Hepatocyte (in vitro differentiated cells): Measurements from ENCODE around the gene DGCR2. TPM values are rescaled to one million over a fixed set of nuclear protein-coding genes. Genes with fewer than 3 reads are reported as not detected.
A peak's percentile ranks its signal among the peaks of the same experiment; 100 is the strongest.

Source experiments
- DNase-seq: peaks from one replicate; pipeline ENCODE4 v3.0.0-alpha.2; 2016; ENCODE audit warnings: low spot score
- H2AFZ ChIP-seq: fragments of 200-600 bp; sonication (generic); 2 replicates; pipeline ENCODE4 v1.6.0; 2016; ENCODE audit warnings: antibody characterized with exemption, mild to moderate bottlenecking
- H3K27ac ChIP-seq: fragments of 200-600 bp; sonication (generic); 2 replicates; pipeline ENCODE4 v1.5.1; 2016; ENCODE audit warnings: mild to moderate bottlenecking
- H3K27me3 ChIP-seq: fragments of 200-600 bp; sonication (generic); 2 replicates; pipeline ENCODE4 v1.6.1; 2016
- H3K36me3 ChIP-seq: fragments of 200-600 bp; sonication (generic); replicated peaks from 2 replicates; pipeline ENCODE4 v1.5.1; 2016; ENCODE audit warnings: low read depth; ENCODE audit not compliant: insufficient read depth
- H3K4me1 ChIP-seq: fragments of 200-600 bp; sonication (generic); 2 replicates; pipeline ENCODE4 v1.5.1; 2016; ENCODE audit warnings: mild to moderate bottlenecking, moderate library complexity; ENCODE audit not compliant: insufficient read depth
- H3K4me2 ChIP-seq: fragments of 200-600 bp; sonication (generic); 2 replicates; pipeline ENCODE4 v1.6.0; 2016
- H3K4me3 ChIP-seq: fragments of 200-600 bp; sonication (generic); 2 replicates; pipeline ENCODE4 v1.5.1; 2016; ENCODE audit warnings: mild to moderate bottlenecking
- H3K79me2 ChIP-seq: fragments of 200-600 bp; sonication (generic); 2 replicates; pipeline ENCODE4 v1.6.0; 2017; ENCODE audit warnings: mild to moderate bottlenecking
- H3K9me2 ChIP-seq: fragments of 200-600 bp; sonication (generic); replicated peaks from 2 replicates; pipeline ENCODE4 v1.6.0; 2017; ENCODE audit warnings: mild to moderate bottlenecking; ENCODE audit not compliant: insufficient read depth
- H3K9me3 ChIP-seq: fragments of 200-600 bp; sonication (generic); 2 replicates; pipeline ENCODE4 v1.5.1; 2016; ENCODE audit warnings: low read depth, mild to moderate bottlenecking
- H4K20me1 ChIP-seq: fragments of 200-600 bp; sonication (generic); 2 replicates; pipeline ENCODE4 v1.6.0; 2016; ENCODE audit warnings: mild to moderate bottlenecking; ENCODE audit not compliant: insufficient read depth, poor library complexity, severe bottlenecking
- EZH2 ChIP-seq: fragments of 200-600 bp; sonication (generic); IDR thresholded peaks from 2 replicates; pipeline ENCODE4 v1.6.1; 2016; ENCODE audit warnings: antibody characterized with exemption, mild to moderate bottlenecking, borderline replicate concordance
- EZH2phosphoT487 ChIP-seq: fragments of 200-600 bp; sonication (generic); IDR thresholded peaks from one replicate; pipeline ENCODE4 v1.6.1; 2018; ENCODE audit warnings: antibody characterized with exemption, mild to moderate bottlenecking, low read depth, moderate library complexity; ENCODE audit not compliant: unreplicated experiment, severe bottlenecking
- WGBS: methylation state at CpG from one replicate; pipeline ENCODE4 v1.1.6; 2016; ENCODE audit warnings: low lambda C conversion rate; ENCODE audit errors: missing lambda C conversion rate; 5-methylcytosine and 5-hydroxymethylcytosine counted together
- polyA plus RNA-seq: library from polyadenylated mRNA; unstranded; fragments of >200 nt; fragmentation: Nextera tagmentation; extraction: Ambion mirVana; gene quantifications from 2 replicates; pipeline ENCODE4 v1.2.1, GENCODE V29; 2016
- total RNA-seq: library from RNA; depleted of rRNA; stranded (reverse); fragments of >200 nt; gene quantifications from 2 replicates; pipeline ENCODE4 v1.2.3, GENCODE V29; 2014
- TF ChIP-seq, protein P1 (sequence below): fragments of 200-600 bp; sonication (generic); IDR thresholded peaks from 2 replicates; pipeline ENCODE4 v1.5.1; 2016; ENCODE audit warnings: antibody characterized with exemption, mild to moderate bottlenecking; ENCODE audit not compliant: poor library complexity

DGCR2 gene
- total and polyA plus RNA-seq, 2 experiments from 2014 or later, result 61.5 to 67.2 TPM

DNA sequence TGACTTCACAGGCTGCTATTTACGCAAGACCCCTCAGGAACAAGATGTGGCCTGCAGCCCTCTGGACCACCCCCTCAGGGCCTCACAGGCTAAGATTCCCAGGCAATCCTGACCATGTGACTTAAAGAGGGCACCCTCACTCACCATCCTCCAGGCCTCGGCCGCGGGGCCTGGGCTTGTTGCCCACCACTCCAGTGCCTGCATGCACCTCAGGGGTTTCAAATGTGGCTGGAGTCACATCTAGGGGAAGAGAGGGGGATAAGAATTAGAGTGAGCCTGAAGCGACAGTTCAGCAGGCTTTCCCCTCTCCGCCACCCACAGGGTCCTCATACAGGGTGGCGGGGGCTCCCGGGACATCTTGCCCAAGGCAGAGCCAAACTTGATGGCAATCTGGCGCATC is 20.2 kb upstream of the DGCR2 start:
- no peaks in the 10 kb centered on the region for H4K20me1 ChIP-seq
- peak; percentile 2 for DNase-seq
- H3K9me2 ChIP-seq, result no peaks in the 10 kb centered on the region
- 96% methylated on average over 9 of the region's 9 CpGs for WGBS
- H3K9me3 ChIP-seq, result no peaks in the 10 kb centered on the region
- no peaks in the 10 kb centered on the region for H3K4me1 ChIP-seq
- no peak for TF ChIP-seq EZH2
- TF ChIP-seq EZH2phosphoT487, result no peak
- TF ChIP-seq, protein P1, sequence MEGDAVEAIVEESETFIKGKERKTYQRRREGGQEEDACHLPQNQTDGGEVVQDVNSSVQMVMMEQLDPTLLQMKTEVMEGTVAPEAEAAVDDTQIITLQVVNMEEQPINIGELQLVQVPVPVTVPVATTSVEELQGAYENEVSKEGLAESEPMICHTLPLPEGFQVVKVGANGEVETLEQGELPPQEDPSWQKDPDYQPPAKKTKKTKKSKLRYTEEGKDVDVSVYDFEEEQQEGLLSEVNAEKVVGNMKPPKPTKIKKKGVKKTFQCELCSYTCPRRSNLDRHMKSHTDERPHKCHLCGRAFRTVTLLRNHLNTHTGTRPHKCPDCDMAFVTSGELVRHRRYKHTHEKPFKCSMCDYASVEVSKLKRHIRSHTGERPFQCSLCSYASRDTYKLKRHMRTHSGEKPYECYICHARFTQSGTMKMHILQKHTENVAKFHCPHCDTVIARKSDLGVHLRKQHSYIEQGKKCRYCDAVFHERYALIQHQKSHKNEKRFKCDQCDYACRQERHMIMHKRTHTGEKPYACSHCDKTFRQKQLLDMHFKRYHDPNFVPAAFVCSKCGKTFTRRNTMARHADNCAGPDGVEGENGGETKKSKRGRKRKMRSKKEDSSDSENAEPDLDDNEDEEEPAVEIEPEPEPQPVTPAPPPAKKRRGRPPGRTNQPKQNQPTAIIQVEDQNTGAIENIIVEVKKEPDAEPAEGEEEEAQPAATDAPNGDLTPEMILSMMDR, result no peak
- no peak overlapping the region for H3K27ac ChIP-seq
- peaks cover 12% of the 10 kb centered on the region for H3K79me2 ChIP-seq
- H3K27me3 ChIP-seq, result peaks cover 13% of the 10 kb centered on the region
- H3K4me2 ChIP-seq, result no peak overlapping the region
- no peak overlapping the region for H2AFZ ChIP-seq
- H3K4me3 ChIP-seq, result no peak overlapping the region
- H3K36me3 ChIP-seq, result no peaks in the 10 kb centered on the region

DNA sequence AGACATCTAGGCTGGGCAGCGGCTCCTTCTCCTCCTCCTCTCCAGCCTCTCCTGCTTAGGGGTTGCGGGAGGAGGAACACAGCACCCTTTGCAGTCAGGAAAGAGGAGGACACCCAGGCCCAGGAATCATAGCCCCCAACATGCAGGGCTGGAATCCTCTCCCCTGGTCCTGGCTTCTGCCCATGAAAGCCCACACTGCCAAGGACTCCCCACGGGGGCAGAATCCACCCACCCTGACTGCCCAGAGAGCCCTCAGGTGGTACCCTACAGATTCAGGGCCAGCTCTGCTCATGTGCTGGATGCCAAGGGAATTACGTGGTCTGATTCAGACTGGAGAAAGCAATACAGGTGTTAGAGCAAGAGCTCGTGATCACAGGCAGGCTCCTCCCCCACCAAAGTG is 17.8 kb upstream of the DGCR2 start:
- no peaks in the 10 kb centered on the region for H3K4me1 ChIP-seq
- no peaks in the 10 kb centered on the region for H3K36me3 ChIP-seq
- H3K9me2 ChIP-seq, result no peaks in the 10 kb centered on the region

DNA sequence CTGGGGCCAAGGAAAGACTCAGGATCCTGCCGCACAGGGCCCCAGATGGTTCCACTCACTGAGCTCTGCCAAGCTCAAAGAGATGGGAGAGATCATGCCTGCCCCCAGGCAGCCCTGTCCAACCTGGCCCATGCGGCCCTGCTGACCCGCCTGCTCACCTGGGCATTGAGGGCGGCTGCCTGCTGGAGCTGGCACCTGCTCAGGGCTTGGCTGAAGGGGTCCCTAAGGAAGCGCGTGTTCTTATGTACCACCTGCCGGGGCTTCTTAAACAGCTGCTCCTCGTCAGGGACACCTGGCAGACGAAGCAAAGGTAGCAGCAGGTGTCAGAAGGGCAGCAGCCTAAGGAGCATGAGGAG is 16.8 kb upstream of the DGCR2 start:
- TF ChIP-seq, protein P1, result no peak
- TF ChIP-seq EZH2 (no peak), EZH2phosphoT487 (no peak)
- Histone ChIP-seq H3K79me2 (peaks cover 10% of the 10 kb centered on the region), H3K27me3 (no peaks in the 10 kb centered on the region), H3K27ac (no peak overlapping the region), H4K20me1 (no peaks in the 10 kb centered on the region), H3K9me3 (no peaks in the 10 kb centered on the region), H2AFZ (no peak overlapping the region), H3K9me2 (no peaks in the 10 kb centered on the region), H3K36me3 (no peaks in the 10 kb centered on the region), H3K4me2 (no peak overlapping the region), H3K4me1 (no peaks in the 10 kb centered on the region), H3K4me3 (no peak overlapping the region)
- DNase-seq, result no peak
- WGBS, result 97% methylated on average over 9 of the region's 9 CpGs

More for the DNA sequence above, 17.8 kb upstream of the DGCR2 start:
- H3K4me2 ChIP-seq, result no peak overlapping the region
- no peak overlapping the region for H3K27ac ChIP-seq
- peaks cover 12% of the 10 kb centered on the region for H3K79me2 ChIP-seq
- no peaks in the 10 kb centered on the region for H3K9me3 ChIP-seq
- TF ChIP-seq EZH2, result no peak
- TF ChIP-seq EZH2phosphoT487, result no peak
- TF ChIP-seq, protein P1, result no peak
- H3K27me3 ChIP-seq, result no peaks in the 10 kb centered on the region
- no peak for DNase-seq
- H2AFZ ChIP-seq, result no peak overlapping the region
- no peak overlapping the region for H3K4me3 ChIP-seq
- 97% methylated on average over 5 of the region's 5 CpGs for WGBS
- H4K20me1 ChIP-seq, result no peaks in the 10 kb centered on the region
